Measurements from ENCODE around the gene PIGV. TPM values are rescaled to one million over a fixed set of nuclear protein-coding genes. Genes with fewer than 3 reads are reported as not detected.
"Not testable (repeated sequence)": the region's sequence is repeated elsewhere in the genome, so short reads cannot be mapped to it uniquely, and the experiment has no call there.

Gene PIGV
- total RNA-seq, 2 donors from 2014 or later, result 13.5 to 22.9 TPM

- H3K4me3 ChIP-seq, result no peak overlapping the region
- H3K27me3 ChIP-seq (replicated peaks; ENCODE audit: insufficient read depth), result no peaks in the 10 kb centered on the region
- H3K4me1 ChIP-seq (ENCODE audit: control insufficient read depth in 1 of 2, low read depth in 2 of 2), result no peaks in the 10 kb centered on the region
- no peak for ATAC-seq (ENCODE audit: insufficient number of reproducible peaks, low FRiP score, low read depth)
- no peaks in the 10 kb centered on the region for H3K9me3 ChIP-seq
- H3K36me3 ChIP-seq, result peaks cover 30% of the 10 kb centered on the region
- DNase-seq (ENCODE audit: low spot score), result no peak
- no peak overlapping the region for H3K27ac ChIP-seq
- no peak for TF ChIP-seq CTCF (IDR thresholded peaks at IDR 0.05)
These were observed 52.0 kb downstream of the PIGV start for GRCh38 chr1:26839779-26840178.

- no peaks in the 10 kb centered on the region for H3K27me3 ChIP-seq (replicated peaks; ENCODE audit: insufficient read depth)
These were observed 56.9 kb downstream of the PIGV start for GRCh38 chr1:26844424-26845196.

GRCh38 chr1:26847826-26848225, 60.1 kb downstream of the PIGV start:
- H3K4me1 ChIP-seq (ENCODE audit: control insufficient read depth in 1 of 2, low read depth in 2 of 2); ATAC-seq (ENCODE audit: insufficient number of reproducible peaks, low FRiP score, low read depth); H3K9me3 ChIP-seq; H3K27ac ChIP-seq; H3K27me3 ChIP-seq (replicated peaks; ENCODE audit: insufficient read depth); DNase-seq (ENCODE audit: low spot score); H3K4me3 ChIP-seq: not testable (repeated sequence)
- peaks cover 27% of the 10 kb centered on the region for H3K36me3 ChIP-seq

More at GRCh38 chr1:26844424-26845196, 56.9 kb downstream of the PIGV start:
- Histone ChIP-seq H3K4me3 (no peak overlapping the region), H3K9me3 (no peaks in the 10 kb centered on the region), H3K36me3 (peaks cover 16% of the 10 kb centered on the region), H3K4me1 (ENCODE audit: control insufficient read depth in 1 of 2, low read depth in 2 of 2) (no peaks in the 10 kb centered on the region), H3K27ac (no peak overlapping the region)
- no peak for TF ChIP-seq CTCF (IDR thresholded peaks at IDR 0.05)
- DNase-seq (ENCODE audit: low spot score) (no peak), ATAC-seq (ENCODE audit: insufficient number of reproducible peaks, low FRiP score, low read depth) (no peak)

Other genes starting within 250 kb of the PIGV start
- gene ARID1A, start 91.9 kb upstream of the PIGV start, total RNA-seq, result 10 to 100 TPM; 53.6 to 69.2 TPM
- 10 to 100 TPM; 13.3 to 29.9 TPM for gene ZDHHC18, start 38.7 kb downstream of the PIGV start, total RNA-seq
- gene SFN, start 75.2 kb downstream of the PIGV start, total RNA-seq, result 1 to 10 TPM; 1.9 to 3.8 TPM
- 10 to 100 TPM in 1 of 2 donors, 1 to 10 TPM in 1; 8.8 to 15.0 TPM for gene GPN2, start 102.3 kb downstream of the PIGV start, total RNA-seq
- 10 to 100 TPM; 10.3 to 11.8 TPM for gene GPATCH3, start 112.5 kb downstream of the PIGV start, total RNA-seq
- not detected for gene NR0B2, start 126.0 kb downstream of the PIGV start, total RNA-seq
- gene NUDC, start 133.8 kb downstream of the PIGV start, total RNA-seq, result 10 to 100 TPM; 36.8 to 56.4 TPM
- not detected for gene KDF1, start 172.5 kb downstream of the PIGV start, total RNA-seq
- gene TRNP1, start 205.7 kb downstream of the PIGV start, total RNA-seq, result 10 to 100 TPM; 26.4 to 34.9 TPM
- gene TENT5B, start 224.9 kb downstream of the PIGV start, total RNA-seq, result 100 to 1,000 TPM in 1 of 2 donors, 10 to 100 TPM in 1; 49.1 to 105 TPM

Data from thoracic aorta (tissue), 2 donors.